Fibroblast of skin of right biceps (primary cell): ENCODE results near the gene STUB1.
"Not testable (repeated sequence)": the region's sequence is repeated elsewhere in the genome, so short reads cannot be mapped to it uniquely, and the experiment has no call there.

Source experiments
- DNase-seq: peaks from one replicate; pipeline ENCODE4 v3.0.0-alpha.2; 2013

The STUB1 gene

GRCh38 chr16:680967-681745 is 946 bp downstream of the STUB1 start:
- peak; percentile 30 for DNase-seq

GRCh38 chr16:681746-682427 is 1.7 kb downstream of the STUB1 start:
- DNase-seq: no peak

DNA sequence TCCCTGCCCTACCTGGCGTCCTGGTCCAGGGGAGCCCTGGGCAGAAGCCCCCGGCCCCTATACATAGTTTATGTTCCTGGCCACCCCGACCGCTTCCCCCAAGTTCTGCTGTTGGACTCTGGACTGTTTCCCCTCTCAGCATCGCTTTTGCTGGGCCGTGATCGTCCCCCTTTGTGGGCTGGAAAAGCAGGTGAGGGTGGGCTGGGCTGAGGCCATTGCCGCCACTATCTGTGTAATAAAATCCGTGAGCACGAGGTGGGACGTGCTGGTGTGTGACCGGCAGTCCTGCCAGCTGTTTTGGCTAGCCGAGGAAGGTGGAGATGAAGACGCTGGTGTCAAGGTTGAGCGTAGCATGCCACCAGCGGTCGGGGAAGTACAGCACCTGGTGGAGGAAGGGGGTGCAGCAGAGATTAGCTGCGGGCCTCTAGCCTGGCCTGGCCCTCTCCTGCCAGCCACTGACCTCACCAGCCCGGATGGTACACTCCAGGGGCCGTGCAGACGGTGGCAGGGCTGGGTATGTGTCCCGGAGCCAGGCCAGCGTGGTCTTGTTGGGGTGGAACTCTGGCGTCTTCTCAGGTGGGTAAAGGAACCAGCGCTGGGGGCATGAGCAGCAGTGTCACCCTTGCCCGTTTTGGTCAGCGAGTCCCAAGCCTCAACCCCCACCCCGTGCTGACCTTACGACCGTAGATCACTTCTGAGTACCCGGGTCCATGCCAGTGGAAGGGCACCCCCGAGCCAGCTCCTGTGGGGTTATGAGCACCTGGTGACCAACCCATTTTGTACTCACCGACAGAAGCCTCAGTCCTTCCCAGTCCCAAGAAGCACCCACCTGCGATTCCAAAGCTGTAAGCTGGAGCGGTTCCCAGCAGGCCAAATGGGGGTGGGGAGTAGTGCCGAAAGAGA is 2.5 kb downstream of the STUB1 start:
- no peak for DNase-seq

DNA sequence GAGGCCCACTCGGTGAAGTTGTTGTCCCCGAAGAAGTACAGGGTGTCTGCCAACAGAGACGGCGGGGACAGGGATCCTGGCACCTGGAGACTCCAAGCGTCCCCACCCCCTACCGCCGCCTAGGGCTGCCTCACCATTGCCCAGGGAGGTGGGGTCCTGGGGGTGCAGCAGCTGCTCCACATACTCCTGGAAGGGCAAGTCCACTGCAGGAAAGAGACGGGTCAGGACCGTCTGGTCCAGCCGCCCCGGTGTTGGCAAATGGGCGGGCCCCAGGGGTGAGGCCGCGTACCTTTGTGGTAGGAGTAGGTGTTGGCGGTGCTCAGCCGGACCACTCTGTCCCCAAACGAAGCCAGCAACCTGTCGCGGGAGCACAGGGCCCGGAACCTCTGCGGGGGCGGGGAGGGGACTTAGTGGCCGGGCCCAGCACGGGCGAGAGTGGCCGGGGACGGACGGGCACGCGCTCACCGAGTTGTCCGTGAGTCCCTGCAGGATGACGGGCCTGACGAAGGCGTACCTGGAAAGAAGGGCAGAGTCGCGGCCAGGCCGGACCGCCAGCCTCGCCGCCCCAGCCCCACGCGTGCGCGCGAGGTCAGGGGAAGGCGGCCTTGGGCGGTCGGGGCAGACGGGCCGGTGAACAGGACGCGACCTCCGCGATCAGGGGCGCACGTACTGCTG is 3.3 kb downstream of the STUB1 start:
- DNase-seq: no peak

DNA sequence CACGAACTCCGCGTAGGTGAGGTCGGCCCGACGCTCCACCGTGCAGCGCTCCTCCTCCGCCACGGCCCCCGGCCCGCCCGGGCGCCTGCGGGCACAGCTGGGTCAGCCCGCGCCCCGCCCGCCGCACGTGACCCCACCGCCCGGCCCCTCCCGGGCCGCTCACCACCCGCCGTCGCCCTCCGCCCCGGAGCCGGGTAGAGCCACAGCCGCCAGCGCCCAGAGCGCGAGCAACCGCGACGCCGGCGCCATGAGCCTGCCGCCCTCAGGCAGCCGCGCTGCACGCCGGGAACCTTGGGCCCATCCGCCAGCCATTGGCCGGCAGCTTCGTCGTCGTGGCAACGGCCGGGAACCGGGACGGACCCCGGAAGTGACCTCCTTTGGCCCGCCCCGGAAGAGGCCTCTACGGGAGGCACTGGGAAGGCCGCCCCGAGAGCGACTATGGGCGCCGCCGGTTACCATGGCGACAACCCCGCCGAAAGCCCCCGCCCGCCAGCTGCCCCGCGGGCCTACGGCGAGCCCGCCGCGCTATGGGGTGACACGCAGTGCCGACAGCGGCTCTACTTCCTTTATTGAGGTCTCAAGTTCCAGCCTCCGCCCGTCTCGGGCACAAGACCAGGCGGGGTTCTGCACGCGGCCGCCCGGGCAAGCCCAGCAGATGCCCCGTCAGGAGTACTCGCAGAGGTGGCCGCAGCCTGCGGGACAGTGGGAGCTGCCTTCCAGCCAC is 4.0 kb downstream of the STUB1 start, which contains the start of gene JMJD8:
JMJD8 (minus strand) TSS at position 264 of the 724 bp plus-strand sequence; CDS start at position 249, 15 bp downstream.
- peak; percentile 95 for DNase-seq

DNA sequence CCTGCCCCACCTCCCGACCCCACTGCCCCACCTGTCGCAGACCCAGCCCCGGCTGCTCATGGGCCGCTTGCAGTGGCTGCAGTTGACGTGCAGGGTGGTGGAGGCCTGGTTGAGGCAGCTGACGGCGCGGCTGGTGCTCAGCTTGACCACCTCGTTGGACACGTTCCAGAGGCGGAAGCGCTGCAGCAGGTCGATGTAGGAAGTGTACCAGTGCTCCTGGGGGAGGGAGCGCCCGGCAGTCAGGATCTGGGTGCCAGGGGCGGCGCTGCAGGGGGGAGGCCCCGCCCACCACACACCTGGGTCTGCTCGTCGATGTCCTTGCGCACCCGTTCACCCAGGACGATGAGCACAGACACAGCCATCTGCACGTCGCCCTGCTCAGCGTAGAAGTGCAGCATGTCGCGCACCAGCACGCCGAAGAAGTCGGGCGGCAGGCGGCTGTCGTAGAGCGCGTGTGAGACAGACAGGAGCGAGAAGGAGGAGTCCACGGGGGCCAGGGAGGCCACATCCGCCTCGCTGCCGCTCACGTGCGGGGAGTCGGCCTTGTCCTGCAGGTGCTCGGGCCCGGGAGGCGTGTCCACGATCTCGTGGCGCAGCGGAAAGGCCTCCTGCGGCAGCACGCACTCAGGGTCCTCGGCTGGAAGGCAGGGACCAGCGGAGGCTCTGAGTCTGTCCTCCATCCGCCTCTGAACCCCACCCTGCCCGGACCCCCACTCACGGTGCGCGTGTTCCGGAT is 4.9 kb downstream of the STUB1 start:
- no peak for DNase-seq

GRCh38 chr16:685967-686366 is 5.8 kb downstream of the STUB1 start:
- DNase-seq: peak; percentile 39

DNA sequence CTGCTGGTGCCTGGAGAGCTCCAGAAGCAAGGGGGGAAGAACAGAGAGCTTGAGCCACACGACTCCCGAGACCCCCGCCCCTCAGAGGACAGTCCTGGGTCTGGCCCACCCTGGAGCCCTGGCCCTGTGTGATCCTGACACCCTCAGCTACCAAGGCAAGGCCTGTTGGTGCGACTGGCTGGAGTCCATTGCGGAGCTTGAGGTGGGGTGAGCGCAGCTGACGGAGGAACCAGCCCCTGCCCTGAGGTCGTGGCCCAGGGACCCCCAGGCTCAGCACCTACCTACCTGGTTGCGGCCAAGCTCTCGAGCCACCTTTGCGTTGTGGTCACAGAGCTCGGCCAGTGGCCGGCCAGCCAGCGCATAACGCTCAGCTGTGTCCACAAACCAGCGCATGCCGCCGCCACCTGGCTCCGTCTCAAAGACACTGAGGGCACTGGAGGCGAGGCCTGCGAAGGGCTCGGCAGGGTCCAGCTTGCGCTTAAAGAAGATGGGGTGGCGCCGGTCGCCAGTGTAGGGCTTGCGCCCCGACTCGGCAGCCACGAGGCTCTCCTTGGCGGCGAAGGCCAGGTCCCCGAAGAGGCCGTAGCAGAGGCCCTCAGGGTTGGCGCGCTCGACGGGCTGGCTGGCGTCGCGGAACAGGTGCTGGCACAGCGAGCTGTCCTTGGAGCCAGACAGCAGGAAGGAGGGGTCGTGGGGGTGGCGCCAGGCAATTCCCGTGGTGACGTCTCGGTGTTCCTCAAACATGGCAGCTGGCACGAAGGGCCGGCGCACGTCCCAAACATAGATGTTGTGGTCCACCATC is 6.5 kb downstream of the STUB1 start:
- no peak for DNase-seq

DNA sequence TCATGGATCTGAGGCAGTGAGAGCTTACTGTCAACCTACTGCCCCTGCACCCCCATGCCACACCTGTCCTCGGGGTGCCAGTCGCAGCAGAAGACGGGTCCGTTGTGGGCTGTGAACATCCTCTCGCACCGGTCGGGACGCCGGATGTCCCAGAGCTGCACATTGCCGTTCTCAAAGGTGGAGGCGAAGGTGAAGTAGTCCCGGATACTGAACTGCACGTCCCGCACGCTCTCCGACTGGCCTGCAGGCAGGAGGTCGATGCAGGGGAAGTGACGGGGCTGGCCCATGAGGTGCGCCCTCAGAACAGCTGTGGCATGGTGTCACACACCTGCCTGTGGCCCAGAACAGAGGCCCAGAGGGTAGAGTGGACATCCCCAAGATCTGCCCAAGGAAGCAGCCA is 7.3 kb downstream of the STUB1 start:
- DNase-seq: no peak

DNA sequence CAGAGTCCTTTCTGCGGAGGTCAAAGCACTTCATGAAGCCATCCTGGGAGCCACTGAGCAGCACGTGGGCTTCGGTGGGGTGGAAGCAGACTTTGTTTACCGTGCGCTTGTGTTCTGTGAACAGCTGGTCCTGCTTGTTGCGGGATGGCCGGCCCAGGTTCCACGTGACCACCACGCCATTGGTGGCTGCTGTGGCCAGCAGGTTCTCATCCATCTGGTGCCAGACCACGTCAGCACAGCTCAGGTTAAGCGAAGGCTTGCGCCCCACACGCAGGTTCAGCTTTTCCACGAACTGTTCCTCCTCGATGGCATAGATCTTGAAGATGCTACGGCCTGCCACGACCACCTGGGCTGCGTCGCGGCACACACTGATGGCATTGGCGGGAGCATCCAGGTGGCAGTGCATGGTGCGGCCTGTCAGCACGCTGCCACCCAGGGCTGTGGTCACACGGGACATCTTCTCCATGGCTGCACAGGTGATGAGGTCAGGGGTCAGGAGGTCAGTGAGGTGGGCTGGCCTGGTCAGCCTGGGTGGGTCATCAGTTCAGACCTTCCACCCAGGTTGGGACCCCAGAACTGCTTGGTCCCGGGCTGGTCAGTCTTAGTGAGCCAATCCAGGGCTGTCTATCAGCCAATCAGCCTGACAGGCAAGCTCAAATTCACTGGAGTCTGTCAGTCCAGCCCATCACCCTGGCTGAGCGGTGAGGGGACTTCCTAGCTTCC is 9.1 kb downstream of the STUB1 start:
- no peak for DNase-seq

GRCh38 chr16:691242-691641 is 11.0 kb downstream of the STUB1 start:
- DNase-seq: not testable (repeated sequence)

GRCh38 chr16:692356-693108 is 12.3 kb downstream of the STUB1 start:
- DNase-seq: no peak

DNA sequence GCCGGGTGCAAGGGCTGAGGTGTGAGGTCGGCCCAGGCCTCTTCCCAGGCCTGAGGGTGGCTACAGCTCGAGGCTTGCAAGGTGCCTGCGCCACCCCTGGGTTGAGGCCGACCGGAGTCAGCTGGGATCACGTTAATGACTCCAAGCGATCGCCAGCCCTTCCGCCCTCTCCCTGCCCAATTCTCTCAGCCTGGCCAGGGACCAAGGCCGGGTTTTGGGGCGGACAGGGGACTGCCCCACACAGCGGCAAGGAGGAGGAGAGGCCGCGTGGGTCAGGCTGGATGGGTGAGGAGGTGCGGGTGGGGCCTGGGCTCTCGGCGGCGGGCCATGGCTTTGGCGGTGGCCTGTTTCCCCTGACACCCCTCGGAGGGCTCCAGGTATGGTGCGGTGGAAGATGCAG is 13.2 kb downstream of the STUB1 start:
- DNase-seq: no peak

GRCh38 chr16:693766-694165 is 13.6 kb downstream of the STUB1 start:
- no peak for DNase-seq

- DNase-seq: no peak
Observed at GRCh38 chr16:694187-694862, 14.1 kb downstream of the STUB1 start.

- DNase-seq: no peak
Observed at GRCh38 chr16:694863-695354, 14.7 kb downstream of the STUB1 start.

DNA sequence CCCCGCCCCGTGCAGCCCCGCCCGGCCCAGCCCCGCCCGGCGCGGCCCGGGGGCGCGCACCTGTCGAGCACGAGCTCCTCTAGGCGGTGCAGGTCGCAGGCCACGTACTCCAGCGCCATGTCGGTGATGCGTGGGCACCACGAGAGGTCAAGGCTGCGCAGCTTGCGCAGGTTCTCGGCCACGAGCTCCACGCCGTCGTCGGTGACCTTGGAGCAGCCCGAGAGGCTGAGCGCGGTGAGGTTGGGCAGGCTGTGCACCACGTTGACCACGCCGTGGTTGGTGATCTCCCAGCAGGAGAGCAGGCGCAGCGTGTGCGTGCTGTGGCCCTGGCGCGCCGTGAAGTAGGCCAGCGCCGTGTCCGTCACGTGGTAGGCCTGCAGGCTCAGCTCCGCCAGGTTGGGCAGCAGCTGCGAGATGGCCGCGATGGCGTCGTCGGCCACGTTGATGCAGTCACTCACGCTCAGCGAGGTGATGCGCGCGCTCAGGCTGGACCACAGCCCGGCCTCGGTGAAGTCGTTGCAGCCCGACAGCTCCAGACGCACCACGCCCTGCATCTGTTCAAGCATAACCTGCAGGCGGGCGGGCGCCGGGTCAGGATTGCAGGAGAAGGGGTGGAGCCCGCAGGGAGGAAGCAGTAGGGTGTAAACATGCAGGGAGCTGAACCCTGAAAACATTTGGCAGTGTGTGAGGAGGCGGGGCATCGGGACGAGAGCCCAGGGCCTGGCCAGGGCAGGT is 15.3 kb downstream of the STUB1 start:
- no peak for DNase-seq
